ENCODE measurements around the gene GRK5.

Gene GRK5

GRCh38 chr10:119468542-119469324, 261.4 kb downstream of the GRK5 start:
- DNase-seq: no peak

DNA sequence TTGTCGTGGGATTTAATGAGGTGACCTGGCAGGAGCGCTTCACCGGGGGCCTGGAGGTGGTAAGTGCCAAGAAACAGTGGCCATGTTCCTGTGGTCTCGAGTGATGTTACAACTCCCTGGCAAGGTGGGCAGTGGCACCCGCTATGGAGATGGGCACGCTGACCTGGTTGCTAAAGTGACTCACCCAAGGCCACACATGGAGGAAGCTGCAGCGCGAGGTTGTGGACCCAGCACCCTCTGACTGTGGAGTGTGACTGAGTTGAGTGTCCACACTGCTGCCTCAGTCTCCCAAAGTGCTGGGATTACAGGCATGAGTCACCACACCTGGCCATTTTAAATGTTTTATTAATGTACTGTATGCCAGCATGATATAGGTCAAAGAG, 261.9 kb downstream of the GRK5 start:
- DNase-seq: no peak

DNA sequence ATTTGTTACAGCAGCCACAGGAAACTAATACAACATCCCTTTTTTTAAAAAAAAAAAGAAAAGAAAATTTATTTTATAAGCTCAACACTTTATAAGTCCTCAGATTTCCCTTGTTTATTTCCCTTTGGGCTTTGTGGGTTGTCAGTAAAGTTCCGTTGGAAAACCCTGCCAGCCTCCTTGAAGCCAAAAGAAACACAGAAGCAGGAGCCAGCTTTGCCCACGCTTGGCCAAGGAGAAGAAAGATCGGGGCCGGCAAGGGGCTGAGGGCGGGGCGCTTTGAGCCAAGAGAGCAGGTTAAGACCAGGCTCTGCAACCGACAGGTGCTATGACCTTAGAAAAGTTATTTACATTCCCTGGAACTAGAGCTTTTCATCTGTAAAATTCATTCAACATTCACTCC, 262.5 kb downstream of the GRK5 start:
- no peak for DNase-seq

DNA sequence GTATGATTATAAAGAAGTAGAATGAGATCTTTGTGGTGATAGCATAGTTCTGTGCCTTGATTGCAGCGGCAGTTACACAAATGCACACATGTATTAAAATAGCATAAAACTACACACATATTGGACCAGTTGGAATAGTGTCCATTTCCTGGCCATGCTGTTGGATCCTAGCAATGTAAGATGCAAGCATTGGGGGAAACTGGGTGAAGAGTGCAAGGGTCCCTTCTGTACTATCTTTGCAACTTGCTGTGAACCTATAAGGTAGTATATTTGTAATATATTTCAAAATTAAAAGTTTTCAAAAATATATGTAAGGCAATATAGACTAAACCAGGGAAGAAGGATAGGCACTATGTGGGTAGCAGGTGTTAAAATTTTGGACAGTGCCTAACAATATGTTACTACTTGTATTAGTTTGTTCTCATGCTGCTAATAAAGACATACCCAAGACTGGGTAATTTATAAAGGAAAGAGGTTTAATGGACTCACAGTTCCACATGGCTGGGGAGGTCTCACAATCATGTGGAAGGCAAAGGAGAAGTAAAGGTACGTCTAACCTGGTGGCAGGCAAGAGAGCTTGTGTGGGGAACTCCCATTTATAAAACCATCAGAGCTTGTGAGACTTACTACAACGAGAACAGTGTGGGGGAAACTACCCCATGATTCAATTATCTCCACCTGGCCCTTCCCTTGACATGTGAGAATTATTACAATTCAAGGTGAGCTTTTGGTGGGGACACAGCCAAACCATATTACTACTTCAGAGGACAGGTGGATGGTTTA, 263.7 kb downstream of the GRK5 start:
- no peak for DNase-seq

- no peak for DNase-seq
These were observed 266.4 kb downstream of the GRK5 start for GRCh38 chr10:119473771-119474170.

GRCh38 chr10:119474606-119475005, 267.2 kb downstream of the GRK5 start:
- DNase-seq: no peak

DNA sequence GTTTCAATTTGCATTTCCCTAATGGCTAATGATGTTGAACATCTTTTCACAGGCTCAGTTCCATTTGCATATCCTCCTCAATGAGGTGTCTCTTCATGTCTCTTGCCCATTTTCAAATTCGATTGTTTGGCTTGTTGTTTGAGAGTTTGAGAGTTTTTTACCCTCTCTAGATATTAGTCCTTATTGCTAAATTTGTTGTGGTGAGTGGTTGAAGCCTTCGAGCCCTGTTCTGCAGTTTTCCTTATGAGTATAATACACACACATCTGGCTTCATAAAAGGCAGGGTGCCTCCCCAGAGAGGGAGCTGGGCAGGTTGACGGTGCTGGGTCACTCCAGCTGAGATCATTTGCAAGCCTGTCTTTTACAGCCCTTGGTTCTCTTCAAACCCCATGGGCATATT, 270.1 kb downstream of the GRK5 start:
- DNase-seq: no peak

GRCh38 chr10:119478111-119478802, 270.9 kb downstream of the GRK5 start:
- no peak for DNase-seq

DNA sequence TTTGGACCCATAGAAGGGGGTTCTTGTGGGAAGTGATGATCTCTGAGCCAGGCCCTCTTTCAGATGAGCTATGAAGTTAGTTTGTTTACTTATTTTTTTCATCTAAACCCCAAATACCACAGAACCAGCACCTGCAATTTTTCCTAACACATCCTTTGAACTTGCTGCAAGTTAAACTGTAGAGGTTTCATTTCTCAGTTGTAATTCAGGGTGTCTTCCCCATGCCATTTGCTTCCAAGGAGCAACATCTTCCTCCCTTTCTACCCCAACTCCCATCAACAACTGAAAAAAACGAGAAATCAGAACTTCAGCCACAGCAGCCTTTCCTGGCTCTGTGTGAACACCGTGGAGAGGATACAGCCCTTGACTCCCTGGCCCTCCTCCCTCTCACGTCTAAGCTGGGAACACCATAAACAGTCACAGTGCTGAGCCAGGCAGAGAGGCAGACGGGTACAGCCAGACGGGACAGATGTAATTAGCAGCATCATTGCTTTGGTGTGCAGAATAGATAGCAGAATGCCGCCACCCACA, 271.5 kb downstream of the GRK5 start:
- no peak for DNase-seq

GRCh38 chr10:119479532-119479931, 272.2 kb downstream of the GRK5 start:
- DNase-seq: no peak

DNA sequence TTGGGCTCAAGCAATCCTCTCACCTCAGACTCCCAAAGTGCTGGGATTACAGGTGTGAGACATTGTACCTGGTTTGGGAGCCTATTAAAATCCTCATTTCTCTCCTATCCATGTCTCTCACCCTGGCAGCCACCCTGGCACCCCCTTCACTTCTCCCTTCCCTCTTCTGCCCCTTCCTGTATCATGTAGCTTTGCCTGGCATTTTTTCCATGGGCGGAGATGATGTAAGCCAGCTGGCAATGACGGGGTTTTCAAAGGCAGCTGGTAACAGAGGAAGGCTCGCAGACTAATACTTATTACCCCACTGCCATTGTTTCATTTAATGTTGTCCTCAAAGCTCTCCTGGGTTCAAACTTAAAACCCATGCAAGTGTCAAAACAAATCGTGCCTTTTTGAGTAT, 273.3 kb downstream of the GRK5 start:
- no peak for DNase-seq

GRCh38 chr10:119481781-119482426, 274.5 kb downstream of the GRK5 start:
- no peak for DNase-seq

DNA sequence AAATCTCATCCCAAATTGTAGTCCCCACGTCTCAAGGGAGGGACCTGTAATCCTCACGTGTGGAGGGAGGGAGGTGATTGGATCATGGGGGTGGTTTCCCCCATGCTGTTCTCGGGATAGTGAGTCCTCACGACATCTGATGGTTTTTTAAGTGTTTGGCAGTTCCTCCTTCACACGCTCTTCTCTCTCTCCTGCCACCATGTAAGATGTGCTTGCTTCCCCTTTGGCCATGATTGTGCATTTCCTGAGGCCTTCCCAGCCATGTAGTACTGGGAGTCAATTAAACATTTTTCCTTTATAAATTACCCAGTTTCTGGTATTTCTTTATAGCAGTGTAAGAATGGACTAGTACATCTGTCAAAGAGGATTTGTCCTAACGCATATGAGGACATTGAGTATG, 275.6 kb downstream of the GRK5 start:
- DNase-seq: no peak

DNA sequence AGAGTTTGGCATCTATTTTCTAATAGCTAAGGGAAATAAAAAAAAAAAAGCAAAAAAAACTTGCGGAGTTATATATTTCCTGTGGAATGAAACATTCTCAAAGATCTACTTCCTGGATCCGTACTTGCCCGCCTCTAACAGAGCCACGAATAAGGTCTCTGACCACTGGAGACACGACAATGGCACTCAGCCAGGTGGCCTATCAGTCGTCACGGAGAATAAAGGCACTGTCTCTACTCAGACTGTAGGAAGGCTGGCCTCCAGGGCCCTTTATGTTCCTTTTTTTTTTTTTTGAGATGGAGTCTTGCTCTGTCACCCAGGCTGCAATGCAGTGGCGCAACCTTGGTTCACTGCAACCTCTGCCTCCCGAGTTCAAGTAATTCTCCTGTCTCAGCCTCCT, 276.5 kb downstream of the GRK5 start:
- no peak for DNase-seq

DNA sequence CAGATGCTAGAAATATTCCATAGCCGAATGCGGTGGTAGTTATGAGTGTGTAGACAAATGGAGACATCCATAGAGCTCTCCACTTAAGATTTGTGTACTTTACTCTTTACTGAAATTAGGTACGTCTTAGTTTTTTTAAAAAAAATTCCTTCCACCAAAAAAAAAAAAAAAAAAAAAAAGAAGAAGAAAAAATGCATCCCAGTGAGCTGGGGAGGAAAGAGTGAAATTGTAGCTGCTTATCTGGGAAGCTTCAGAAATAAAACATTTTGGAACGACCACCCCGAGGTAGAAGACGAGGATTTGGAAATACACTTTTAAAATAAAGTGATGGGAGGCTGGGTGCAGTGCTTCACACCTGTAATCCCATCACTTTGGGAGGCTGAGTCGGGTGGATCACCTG, 281.3 kb downstream of the GRK5 start:
- no peak for DNase-seq

DNA sequence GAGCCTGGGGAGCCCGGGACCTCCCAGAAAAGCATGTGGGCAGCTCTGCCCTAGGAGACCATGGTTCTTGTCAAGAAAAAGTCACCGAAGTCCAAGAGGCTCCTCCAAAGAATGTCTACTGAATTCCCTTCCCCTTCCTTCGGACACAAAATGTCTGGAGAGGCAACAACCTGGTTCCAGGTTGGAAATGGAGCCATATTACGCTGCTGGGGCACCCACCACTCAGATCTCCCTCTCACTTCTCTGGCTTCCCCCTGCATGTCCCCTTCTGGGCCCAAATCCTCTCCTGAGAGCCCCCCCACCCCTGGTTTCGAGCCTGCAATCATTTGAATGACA, 282.6 kb downstream of the GRK5 start:
- no peak for DNase-seq

- no peak for DNase-seq
These were observed 284.8 kb downstream of the GRK5 start for GRCh38 chr10:119491966-119492757.

DNA sequence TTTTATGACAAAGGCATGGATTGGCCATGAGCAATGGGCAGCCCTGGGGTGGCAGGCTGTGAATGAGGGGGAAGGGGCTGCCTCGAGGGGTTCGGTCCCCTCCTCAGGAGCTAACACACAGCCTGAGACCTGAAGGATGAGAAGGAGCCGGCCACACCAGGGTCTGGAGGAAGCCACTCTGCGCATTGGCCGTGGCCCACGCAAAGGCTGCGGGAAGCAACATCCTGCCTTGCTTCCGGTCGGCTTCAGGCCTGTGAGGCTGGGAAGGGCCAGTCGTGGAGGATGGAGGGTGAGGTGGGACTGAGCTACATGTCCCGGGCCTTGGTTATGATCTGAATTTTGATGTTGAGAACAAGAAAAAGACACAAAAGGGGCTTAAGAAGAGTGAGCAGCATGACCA, 285.8 kb downstream of the GRK5 start:
- no peak for DNase-seq

GRCh38 chr10:119494236-119495020, 287.1 kb downstream of the GRK5 start:
- DNase-seq: no peak

DNA sequence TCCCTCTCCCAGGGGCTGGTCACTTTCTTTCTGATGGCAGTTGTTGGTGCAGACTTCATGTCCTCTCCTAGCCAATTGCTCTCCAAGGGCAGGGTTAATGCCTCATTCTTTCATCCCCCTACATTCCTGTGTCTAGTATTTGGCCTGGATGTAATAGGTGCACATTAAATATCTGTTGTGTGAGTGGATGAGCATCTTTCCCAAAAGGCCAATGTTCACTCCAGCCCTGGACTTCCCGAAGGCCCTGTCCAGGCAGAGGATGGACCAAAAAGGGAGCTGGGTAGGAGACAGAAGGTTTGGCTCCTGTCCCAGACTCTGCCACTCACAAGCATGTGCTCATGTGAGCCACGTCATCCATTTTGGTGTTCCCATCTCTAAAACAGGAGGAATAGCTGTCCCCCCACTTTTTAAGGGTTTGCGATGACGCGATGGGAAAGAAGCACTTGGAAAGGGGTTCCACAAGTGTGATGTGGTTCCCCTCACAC, 287.7 kb downstream of the GRK5 start:
- no peak for DNase-seq

GRCh38 chr10:119495545-119495944, 288.2 kb downstream of the GRK5 start:
- DNase-seq: no peak

Data from stimulated activated CD4-positive, alpha-beta T cell treated with anti-CD3 and anti-CD28 coated beads, Interleukin-12 subunit alpha, Interleukin-12 subunit beta, amount 100 ng/mL, for 4 hours (primary cell).